AML-193 (cell line): Measurements from ENCODE around the gene PLK5.
"Not testable (repeated sequence)": the region's sequence is repeated elsewhere in the genome, so short reads cannot be mapped to it uniquely, and the experiment has no call there.

Experiments used
- DNase-seq, 2 experiments: peaks; one replicate each; lab custom pipeline; 2025; lab: John Stamatoyannopoulos, UW

Gene PLK5

DNA sequence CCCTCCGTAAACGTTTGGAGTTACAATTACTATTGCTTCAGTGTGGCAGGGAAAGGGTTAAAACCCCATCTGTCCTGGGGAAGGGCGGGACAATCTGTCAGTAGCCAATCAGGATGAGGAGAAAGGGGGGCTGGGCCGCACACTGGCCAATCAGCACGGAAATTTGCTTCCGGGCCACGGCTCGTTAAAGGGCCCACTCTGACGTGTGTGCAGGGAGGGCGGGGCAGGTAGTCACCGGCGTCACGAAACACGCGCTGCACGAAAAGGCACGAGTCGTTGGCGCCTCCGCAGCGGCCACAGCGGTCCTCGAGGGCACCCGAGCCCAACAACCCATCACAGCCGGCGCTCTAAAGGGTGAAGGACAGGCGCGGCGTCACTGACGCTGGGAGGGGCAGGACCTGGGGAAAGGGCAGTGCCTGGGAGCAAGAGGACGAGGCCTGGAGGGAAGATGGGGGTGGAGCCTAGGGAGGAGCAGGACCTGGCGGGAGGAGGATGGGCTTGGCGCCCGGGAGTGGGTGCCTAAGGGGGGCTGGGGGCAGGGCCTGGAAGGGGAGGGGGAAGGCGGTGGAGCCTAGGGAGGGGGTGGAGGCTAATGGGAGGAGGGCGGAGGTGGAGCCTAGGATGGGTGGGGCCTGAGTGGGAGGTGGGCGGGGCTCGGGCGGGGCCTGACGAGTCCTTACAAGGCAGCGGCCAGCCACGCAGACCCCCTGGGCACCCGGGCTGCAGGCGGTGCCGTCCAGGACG lies 15.9 kb upstream of the PLK5 start:
- DNase-seq, result peak; percentile 57 to 58

DNA sequence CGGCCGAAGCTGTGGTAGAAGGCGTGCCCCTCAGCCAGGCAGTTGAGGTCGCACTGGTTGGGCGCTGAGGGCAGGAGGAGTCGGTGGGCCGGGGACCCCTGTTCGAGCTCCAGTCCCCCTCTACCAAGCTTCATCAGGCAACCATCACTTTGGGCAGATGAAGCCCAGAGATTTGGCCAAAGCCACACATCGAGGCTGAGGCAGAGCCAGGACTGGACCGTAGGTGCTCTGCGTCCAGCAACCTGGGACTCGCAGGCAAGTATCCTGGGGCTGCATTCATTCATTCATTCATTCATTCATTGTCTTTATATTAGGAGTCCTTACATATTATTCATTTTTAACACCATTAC lies 15.4 kb upstream of the PLK5 start:
- no peak for DNase-seq

DNA sequence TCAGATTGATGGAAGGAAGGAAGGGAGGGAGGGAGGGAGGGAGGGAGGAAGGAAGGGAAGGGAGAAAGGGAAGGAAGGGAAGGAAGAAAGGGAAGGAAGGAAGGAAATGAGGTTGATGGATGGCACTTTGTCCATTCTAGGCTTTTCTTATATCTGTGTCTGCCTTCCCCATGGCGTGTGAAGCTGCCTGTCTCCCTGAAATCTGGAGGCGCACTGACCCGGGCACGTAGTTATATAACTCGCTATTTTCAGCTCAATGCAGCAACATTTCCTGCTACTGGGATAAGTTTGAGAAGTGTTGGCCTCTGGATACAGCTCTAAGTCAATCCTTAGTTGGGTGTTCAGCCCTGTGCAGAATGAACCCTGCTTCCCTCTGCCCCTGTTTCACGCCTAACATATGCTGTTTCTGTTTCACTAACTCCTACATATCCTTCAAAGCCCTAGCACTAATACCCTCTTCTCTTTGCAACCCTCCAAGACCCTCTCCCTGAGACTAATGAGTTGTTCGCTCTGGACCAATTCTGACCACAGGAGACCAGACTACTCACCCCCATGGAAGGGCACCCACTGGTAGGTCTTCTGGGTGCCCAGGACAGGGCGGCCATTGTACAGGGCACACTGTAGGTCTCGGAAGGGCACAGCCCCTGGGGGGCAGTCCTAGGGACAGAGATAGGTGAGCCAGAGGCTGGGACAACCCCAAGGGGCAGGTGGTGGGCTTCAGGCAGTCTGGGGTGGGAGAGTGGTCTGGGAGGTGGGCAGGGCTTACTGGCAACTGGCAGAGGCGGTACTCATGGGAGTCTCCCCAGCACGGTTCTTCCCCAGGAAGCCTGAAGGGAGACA lies 14.1 kb upstream of the PLK5 start:
- DNase-seq, result no peak

DNA sequence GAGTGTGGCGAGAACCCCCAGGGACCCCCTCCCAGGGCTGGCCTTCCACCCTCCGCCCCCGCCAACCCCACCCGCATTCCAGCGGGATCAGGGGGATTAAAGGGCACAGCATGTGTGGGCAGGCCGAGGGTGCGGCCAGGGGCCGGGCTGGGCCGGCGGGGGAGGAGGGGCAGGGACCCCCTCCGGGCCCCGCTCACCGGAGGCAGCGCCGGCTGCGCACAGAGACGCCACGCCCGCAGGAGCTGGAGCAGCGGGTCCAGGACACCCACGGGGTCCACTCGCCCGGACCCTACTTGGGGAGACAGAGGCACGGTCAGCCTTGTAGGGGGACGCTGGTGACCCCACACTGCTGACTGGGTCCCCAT lies 13.5 kb upstream of the PLK5 start:
- DNase-seq, result no peak

DNA sequence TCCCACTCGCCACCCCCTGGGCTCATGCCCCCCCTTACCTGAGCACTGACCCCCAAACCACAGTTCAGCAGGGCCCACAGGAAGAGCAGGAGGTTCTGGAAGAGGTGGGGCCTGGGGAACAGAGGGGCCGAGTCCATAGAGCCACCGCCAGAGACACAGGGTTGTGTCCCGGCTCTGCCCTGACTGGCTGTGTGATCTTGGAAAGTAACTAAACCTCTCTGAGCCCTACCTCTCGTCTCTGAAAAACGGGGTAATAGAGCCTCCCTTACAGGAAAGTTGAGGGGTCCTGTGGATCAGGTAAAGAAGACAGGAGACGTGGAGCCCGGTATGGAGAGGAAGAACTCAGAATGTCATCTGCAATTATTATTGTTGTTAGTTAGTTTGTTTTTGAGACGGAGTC lies 13.1 kb upstream of the PLK5 start:
- DNase-seq, result no peak

DNA sequence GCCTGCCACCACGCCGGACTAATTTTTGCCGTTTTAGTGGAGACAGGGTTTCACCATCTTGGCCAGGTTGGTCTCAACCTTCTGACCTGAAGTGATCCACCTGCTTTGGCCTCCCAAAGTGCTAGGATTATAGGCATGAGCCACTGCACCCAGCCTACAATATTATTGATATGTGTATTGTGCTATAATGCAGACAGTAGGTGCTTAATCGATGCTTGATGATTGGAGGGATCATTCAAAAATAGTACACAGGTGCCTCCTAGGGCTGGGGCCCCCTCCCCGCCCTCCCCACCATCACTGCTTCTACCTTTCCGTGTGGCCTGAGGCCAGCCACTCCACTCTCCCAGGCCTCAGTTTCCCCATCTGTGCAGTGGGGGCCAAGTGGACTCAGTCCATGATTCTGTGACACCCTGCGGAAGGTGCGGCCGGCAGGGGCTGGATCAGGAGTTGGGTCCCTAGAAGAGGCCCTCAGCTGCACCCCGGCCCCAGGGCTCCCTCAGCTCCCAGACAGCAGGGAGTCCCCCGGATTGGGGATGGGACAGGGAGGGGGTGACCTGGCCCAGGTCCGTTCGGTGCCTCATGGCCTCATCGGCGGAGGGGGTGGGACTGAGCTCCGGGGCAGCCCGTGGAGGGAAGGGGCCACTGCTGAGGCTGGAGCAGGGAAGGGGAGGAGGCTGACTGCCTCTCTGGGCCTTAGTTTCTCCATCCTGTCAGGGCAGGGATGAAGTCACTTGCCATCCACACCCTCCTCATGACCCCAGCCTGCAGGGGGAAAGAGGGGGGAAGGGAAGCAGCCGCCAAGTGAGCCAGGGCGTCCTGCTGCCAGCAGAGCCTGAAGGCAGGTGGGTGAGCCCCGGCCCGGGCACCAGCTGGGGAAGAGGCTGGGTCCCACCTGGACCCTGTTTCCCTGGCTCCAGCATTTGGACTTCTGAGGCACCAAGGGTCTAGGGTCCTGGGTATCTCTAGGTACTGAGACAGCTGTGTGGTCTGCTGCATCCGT lies 12.3 kb upstream of the PLK5 start:
- no peak for DNase-seq

DNA sequence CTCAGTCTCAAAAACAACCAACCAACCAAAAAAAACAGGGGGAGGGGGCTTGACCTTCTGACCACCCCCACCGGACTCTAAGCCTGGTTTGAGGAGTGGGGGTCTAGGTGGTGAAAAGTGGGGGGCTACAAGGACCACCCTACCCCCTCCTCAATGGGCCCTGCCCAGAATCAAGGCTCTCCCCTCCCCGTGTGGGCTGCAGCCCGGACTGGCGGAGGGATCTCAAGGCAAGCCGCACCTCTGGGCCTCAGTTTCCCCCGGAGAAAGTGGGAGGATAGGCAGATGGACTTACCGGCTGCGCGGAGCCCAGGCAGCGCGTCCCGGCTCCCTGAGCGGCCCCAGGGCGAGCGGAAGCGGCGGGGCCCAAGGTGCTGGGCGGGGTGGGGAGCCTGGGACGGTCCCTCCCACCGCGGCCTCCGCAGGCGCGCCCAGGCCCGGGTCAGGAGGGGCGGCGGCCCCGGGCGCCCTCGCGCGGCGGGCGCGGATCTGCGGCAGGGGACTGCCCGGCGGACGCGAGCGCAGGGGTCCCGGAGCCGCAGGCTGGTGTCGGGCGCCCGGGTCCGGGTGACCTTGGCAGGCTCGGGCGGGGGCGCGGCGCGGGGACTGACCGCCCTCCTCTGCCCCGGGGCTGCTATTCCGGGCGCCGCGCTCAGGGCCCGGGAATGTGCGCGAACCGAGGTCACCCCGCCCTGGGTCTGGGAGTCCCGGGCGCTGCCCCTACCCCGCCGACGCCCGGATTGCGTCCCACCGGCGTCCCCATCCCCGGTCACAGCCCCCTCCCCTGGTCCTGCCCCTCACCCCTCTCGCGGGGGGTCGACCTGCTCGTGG lies 11.0 kb upstream of the PLK5 start, which contains the start of gene ADAMTSL5:
ADAMTSL5 (minus strand) TSS at position 349 of the 828 bp plus-strand sequence. CDS start 2,076 bp downstream, outside the sequence.
- peak; percentile 5 to 6 for DNase-seq

DNA sequence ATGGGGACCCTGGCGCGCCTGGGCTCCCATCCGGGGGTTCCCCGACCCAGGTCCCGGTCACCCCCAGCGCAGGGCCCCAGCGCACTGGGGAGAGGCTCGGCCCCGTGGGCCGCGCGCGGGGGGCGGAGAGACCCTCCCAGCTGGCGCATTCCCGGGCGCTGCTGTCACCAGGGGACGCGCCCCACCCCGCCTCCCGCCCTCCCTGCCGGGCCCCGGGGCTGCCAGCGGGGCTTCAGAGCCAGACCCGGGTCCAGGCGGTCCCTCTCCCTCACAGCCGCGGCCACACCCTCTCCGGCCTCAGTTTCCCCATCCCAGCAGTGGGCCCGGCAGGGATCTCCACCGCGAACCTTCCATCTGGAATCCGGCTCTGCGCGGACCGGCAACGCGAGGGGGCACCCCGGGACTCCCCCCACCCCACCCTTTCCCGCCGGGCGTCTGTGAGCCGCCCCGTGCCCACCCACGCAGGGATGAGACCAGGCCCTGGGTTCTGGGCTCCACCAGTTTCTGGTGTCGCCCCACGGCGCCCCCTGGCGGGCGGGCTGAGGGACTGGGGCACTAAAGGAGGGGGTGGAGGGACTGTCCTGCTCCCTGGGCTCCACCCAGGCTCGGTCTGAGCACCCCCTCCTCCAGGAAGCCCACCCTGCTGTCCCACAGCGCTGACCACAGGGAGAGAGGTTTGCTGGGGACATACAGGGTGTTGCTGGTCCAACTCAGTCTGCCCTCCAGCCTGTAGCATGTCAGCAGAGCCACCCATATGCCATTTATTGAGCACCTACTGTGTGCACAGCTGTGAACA lies 10.2 kb upstream of the PLK5 start:
- peak; percentile 5 to 16 for DNase-seq

DNA sequence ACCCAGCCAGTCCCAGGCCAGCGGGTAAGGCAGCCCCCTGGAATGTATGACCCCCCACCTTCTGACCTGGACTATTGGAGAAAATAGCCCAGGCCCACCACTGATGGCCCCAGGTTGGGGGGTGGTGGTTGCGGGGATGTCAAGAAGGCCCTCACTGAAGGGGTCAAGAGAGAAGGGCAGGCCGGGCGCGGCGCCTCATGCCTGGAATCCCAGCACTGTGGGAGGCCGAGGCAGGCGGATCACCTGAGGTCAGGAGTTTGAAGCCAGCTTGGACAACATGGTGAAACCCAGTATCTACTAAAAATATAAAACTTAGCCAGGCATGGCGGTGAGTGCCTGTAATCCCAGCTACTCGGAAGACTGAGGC lies 9.6 kb upstream of the PLK5 start:
- no peak for DNase-seq

DNA sequence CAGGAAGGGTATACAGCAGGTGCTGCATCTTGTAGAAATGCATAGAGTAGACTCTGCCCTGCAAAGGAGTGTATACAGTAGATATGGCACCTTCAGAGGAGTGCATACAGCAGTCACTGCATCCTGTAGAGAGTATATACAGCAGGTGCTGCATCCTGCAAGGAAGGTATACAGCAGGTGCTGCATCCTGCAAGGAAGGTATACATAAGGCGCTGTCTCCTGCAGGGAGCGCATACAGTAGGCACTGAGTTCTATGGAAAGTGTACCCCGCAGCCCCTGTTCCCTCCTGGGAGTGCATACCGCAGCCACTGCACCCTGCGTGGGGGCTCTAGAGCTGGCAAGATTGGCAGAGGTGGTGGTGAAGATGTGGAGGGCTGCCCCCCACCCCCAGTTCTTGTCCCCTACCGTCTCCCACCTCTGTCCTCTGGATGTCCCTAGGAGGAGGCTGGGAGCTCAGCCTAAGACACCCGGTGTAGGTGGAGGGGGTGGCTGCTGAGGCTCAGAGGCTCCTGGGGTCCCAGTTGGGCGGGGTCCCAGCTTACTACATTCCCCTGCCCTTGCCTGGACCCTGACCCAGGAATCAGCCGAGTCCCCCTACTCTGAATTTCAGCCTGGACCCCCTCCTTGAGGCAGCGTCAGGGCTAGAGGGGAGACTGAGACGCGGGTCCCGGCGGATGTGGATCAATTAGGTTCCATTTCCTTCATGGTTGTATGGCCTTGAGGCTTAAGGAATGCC lies 8.7 kb upstream of the PLK5 start:
- DNase-seq, result no peak

DNA sequence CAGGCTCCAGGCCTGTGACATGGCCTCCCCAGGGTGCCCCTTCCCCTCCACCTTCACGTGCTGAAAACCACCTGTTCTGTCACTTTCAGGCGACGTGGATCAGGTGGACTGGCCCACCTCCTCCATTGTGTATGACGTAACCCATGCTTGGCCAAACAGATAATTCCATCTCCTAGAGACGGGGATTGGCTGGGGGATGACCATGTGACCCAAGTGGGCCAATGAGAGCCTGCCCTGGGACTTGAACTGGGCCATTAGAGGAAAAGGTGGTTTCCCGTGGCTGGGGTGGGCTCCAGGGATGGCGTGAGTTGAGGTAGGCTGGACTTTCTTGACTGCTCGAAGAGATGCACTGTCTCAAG lies 7.5 kb upstream of the PLK5 start:
- no peak for DNase-seq

DNA sequence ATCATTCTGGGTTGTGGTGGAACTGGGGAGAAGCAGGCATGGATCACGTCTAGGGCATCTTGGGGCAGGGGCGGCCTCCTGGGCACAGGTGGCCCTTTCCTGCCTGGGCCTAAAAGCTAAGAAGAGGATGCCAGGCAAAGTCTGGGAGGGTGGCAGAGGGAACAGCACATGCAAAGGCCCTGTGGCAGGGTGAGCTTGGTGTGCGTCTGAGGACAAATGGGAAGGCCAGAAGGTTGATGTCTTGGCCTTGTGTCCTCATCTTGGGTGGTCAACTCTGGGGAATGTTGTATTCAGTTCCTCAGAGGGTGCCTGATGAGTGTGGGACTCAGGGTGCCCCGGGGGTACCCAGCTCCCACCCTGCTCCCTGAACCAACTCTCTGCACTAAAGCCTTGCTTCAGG lies 5.4 kb upstream of the PLK5 start:
- no peak for DNase-seq

DNA sequence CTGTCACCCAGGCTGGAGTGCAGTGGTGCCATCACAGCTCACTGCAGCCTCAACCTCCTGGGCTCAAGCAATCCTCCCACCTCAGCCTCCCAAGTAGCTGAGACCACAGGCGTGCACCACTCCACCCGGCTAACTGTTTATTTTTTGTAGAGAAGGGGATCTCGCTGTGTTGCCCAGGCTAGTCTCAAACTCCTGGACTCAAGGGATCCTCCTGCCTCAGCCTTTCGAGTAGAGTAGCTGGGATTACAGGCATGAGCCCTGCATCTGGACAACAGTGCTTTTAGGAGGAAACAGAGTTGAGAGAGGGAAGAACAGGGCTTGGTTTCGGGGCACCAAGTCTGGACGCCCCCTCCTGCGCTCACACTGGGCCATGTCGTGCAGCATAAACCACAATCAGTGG lies 4.1 kb upstream of the PLK5 start:
- not testable (repeated sequence) for DNase-seq

DNA sequence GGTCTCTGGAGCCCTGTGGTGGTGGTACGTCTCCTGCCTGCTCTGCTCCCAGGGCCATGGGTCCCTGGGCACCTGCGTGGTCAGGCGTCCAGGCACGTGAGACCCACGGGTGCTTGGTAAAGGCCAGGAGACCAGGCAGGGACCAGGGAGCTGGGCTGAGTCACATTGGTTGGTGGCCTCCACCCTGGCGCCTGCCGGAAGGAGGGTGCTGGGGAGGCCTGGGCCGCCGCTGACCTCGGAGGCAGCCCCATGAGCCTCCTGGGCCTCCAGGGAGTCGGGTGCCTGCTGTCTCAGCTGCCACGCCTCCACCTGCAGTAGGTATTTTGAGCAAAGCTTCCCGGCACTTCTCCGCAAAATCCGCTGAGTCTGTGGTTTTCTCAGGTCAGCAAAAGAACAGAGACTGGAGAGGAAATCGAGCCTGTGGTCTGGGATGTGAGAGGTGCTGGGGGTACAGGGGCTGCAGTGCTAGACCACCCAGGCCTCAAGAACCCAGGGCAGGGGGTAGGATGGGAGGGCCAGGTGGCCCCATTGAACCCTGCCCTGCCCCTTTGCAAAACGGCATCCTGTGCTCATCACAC lies 3.6 kb upstream of the PLK5 start:
- no peak for DNase-seq

DNA sequence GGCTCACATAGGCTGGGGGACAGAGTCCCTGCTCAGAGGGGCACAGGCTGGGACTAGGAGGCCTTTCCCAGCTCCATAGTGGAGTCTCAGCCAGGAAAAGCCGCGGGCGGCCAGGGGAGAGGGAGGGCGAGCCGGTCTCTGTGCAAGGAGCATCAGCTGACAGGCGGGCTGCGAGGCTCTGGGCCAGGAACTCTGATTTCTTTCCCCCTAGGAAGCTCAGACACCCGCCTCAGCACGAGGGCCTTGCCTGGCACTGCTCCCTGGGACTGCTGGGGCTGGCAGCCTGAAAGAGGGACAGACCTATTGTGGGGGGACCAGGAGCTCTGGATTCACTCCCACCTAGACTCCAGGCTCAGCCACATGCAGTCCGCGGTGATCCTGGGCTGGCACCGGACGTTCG lies 2.2 kb upstream of the PLK5 start:
- no peak for DNase-seq

DNA sequence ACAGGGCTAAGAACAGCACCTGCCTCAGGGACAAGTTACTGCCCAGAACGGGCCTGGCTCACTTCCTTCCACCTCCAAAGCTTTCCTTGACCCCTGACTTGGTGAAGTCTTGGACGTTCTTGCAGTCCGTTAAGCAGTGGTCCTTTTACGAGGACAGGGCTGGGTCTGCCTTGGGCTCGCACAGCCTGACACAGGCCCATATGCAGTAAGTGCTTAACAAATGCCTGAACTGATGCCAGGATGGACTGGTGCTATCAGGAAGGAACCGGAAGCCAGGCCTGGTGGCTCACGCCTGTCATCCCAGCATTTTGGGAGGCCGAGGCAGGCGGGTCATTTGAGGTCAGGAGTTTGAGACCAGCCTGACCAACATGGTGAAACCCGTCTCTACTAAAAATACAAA lies 1.8 kb upstream of the PLK5 start:
- no peak for DNase-seq

DNA sequence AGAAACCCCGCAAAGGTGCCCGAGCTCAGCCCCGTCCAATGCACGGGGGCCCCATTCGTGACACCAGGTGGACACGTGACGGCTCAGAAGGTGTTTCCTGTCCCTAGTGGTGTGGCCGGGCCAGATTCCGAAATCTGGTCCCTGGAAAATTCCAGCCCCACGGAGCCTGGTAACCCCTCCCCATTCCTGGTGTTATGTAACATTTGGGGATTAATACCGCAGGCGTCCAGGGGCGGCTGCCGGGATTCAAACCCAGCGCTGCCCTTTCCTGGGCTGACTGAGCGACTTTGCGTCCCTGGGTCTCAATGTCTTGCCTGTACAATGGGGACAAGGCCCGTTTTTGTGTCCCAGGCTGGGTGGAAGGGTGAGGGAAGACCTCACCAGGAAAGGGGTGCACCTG lies 1.0 kb upstream of the PLK5 start:
- DNase-seq, result no peak

DNA sequence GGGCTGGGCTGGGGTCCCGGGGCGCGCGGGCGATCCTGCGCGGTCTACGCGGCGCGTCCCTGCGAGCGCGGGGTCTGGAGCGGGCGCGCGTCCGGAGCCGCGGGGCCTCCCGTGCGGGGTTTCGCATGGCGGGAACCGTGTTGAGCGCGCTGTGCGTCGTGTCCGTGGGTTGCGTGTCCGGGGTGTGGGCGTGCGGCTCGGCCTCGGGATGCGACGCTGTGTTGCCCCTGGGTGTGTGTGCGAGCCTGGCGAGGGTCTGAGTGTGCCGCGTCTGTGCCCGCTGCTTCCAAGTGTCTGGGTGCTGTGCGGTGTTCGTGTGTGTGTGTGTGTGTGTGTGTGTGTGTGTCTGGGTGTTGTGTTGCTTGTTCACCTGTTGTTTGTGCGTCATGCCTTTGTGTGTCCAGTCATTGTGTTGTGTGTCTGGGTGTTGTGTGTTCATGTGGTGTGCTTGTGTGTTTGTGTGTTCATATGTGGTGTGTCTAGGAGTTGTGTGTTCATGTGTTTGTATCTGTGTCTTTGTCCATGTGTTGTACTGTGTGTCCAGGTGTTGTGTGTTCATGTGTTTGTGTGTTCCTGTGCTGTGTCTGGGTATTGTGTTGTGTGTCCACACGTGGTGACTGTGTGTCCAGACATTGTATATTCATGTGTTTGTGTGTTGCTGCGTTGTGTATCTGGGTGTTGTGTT lies 552 bp downstream of the PLK5 start:
- DNase-seq, result no peak

DNA sequence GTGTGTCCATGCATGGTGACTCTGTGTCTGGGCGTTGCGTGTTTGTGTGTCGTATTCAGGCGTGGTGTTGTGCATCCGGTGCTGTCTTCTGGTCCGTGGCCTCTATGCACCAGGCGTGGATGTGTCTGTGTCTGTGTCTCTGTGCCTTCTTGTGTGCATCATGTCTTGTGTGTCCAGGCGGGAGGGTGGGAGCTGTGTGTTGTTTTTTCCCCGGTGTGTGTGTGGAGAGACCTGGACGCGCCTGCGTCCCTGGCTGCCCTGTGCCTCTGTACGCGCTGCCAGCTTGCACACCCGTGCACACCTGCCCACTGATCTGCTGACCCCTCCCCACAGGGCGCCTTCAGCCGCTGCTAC lies 1.1 kb downstream of the PLK5 start:
- DNase-seq, result no peak
